K562 (cell line): ENCODE measurements around the gene ZCRB1. TPM values are rescaled to one million over a fixed set of nuclear protein-coding genes. Genes with fewer than 3 reads are reported as not detected.

ENCODE experiments used
- ATAC-seq: fragments of 200-7000 bp; cut with Tn5 transposase; 3 replicates; pipeline ENCODE4 v1.9.1; 2020; ENCODE audit warnings: moderate library complexity
- BruUV-seq: library from RNA; stranded (reverse); fragments of 400-500 nt; replicated peaks from 2 replicates; lab custom pipeline; 2021; lab: Mats Ljungman, UMichigan
- CTCF ChIA-PET: fragments of 300-600 bp; formaldehyde crosslinking; extraction: SDS; loops from one replicate; lab custom pipeline; 2021; ENCODE audit warnings: low intra/inter-chr PET ratio; lab: Yijun Ruan, JAX
- POLR2A ChIA-PET: fragments of 300-600, 350-650 bp; sonication (Branson Sonifier 250); formaldehyde crosslinking; extraction: SDS; loops from one replicate; lab custom pipeline; 2021; ENCODE audit warnings: antibody characterized with exemption, inconsistent platforms; lab: Yijun Ruan, JAX
- DNase-seq, 4 experiments: peaks; one replicate each; pipeline versions ENCODE4 v3.0.0 to v3.0.0-alpha.2; 2011 to 2018; ENCODE audit warnings: low spot score in 3 of 4, mixed read lengths in 3 of 4; ENCODE audit errors: extremely low read depth in 1 of 4
- FAIRE-seq: peaks from 2 replicates; lab custom pipeline; 2011; peaks lifted over from hg19 to GRCh38; lab: Jason Lieb, UNC
- H2AFZ ChIP-seq: 2 replicates; pipeline ENCODE4 v1.6.0; 2011; ENCODE audit warnings: low read depth, low read length, control low read depth, inconsistent platforms
- H3K27ac ChIP-seq: fragments of 200-600 bp; 3 replicates; pipeline ENCODE4 v1.8.0; 2011; ENCODE audit warnings: low read depth, mild to moderate bottlenecking, control low read depth, inconsistent platforms, low read length, moderate library complexity, mixed read lengths; ENCODE audit errors: extremely low read depth
- H3K27me3 ChIP-seq, 2 experiments: fragments of 300-600 bp in 1 of 2; 2 replicates in 1 of 2; 3 replicates in 1 of 2; pipeline versions ENCODE4 v1.6.0 to v1.8.0; 2011; ENCODE audit warnings: inconsistent platforms in 2 of 2, low read length in 2 of 2, mild to moderate bottlenecking in 1 of 2, mixed read lengths in 1 of 2, moderate library complexity in 1 of 2; ENCODE audit not compliant: control insufficient read depth in 2 of 2, insufficient read depth in 2 of 2
- H3K36me3 ChIP-seq: fragments of 300-600 bp; 3 replicates; pipeline ENCODE4 v1.8.0; 2011; ENCODE audit warnings: mild to moderate bottlenecking, low read length, inconsistent platforms; ENCODE audit not compliant: control insufficient read depth, insufficient read depth
- H3K4me1 ChIP-seq, 2 experiments: fragments of 200-600 bp in 1 of 2; replicated peaks in 1 of 2; 2 replicates in 1 of 2; 3 replicates in 1 of 2; pipeline versions ENCODE4 v1.5.1 to v1.8.0; 2011; ENCODE audit warnings: inconsistent platforms in 2 of 2, low read length in 2 of 2, mild to moderate bottlenecking in 1 of 2, mixed read lengths in 1 of 2, moderate library complexity in 1 of 2; ENCODE audit not compliant: control insufficient read depth in 2 of 2, insufficient read depth in 2 of 2
- H3K4me2 ChIP-seq: 2 replicates; pipeline ENCODE4 v1.6.1; 2011; ENCODE audit warnings: low read length, control low read depth, inconsistent platforms, mixed read lengths; ENCODE audit not compliant: insufficient read depth
- H3K4me3 ChIP-seq: fragments of 200-600 bp; sonication (generic), shearing (Covaris generic); 2 replicates; pipeline ENCODE4 v1.5.1; 2016; ENCODE audit warnings: control low read depth, inconsistent platforms
- H3K79me2 ChIP-seq: fragments of 200-600 bp; 3 replicates; pipeline ENCODE4 v1.8.0; 2011; ENCODE audit warnings: low read length, inconsistent platforms; ENCODE audit not compliant: control insufficient read depth, insufficient read depth
- H3K9ac ChIP-seq, 2 experiments: 2 replicates each; pipeline versions ENCODE4 v1.6.0 to v1.6.1; 2011; ENCODE audit warnings: low read depth in 2 of 2, low read length in 2 of 2, control low read depth in 1 of 2, inconsistent platforms in 1 of 2, mild to moderate bottlenecking in 1 of 2, mixed read lengths in 1 of 2; ENCODE audit not compliant: insufficient read depth in 1 of 2
- H3K9me1 ChIP-seq: one replicate; pipeline ENCODE4 v1.6.0; 2011; ENCODE audit warnings: inconsistent platforms, mild to moderate bottlenecking, low read length, moderate library complexity; ENCODE audit not compliant: control insufficient read depth, insufficient read depth
- H3K9me3 ChIP-seq: replicated peaks from 2 replicates; pipeline ENCODE4 v1.5.1; 2011; ENCODE audit warnings: low read depth, low read length, inconsistent platforms; ENCODE audit not compliant: control insufficient read depth, insufficient read depth
- H4K20me1 ChIP-seq: replicated peaks from 2 replicates; pipeline ENCODE4 v1.6.1; 2011; ENCODE audit warnings: low read length, inconsistent platforms, mixed read lengths; ENCODE audit not compliant: control insufficient read depth, insufficient read depth
- COPS2 ChIP-seq: fragments of 450-650 bp; conservative IDR thresholded peaks from 2 replicates; pipeline ENCODE4 v1.6.1; 2016; ENCODE audit warnings: mild to moderate bottlenecking, moderate library complexity
- GTF2F1 ChIP-seq: IDR thresholded peaks from 2 replicates; pipeline ENCODE4 v1.6.1; 2011; ENCODE audit warnings: low read depth, low read length, improper control_type of control experiment
- SMC3 ChIP-seq: conservative IDR thresholded peaks from 2 replicates; pipeline ENCODE4 v1.6.1; 2011; ENCODE audit warnings: low read depth, low read length, improper control_type of control experiment; ENCODE audit not compliant: insufficient read depth
- WGBS: fragments of 100-300 bp; shearing (Covaris generic); methylation state at CpG from one replicate; pipeline ENCODE4 v1.1.6; 2016; ENCODE audit warnings: low coverage, mixed read lengths; ENCODE audit not compliant: insufficient coverage; ENCODE audit errors: missing lambda C conversion rate; 5-methylcytosine and 5-hydroxymethylcytosine counted together
- in situ Hi-C: fragments of 300-500 bp; cut with MboI; formaldehyde crosslinking; loops from 4 replicates; pipeline ENCODE4 v1.15.0; 2018; ENCODE audit warnings: inconsistent platforms, mixed read lengths
- intact Hi-C: fragments of 100-400 bp; cut with micrococcal nuclease; formaldehyde crosslinking; loops from 2 replicates; pipeline ENCODE4 v1.14.2; 2022
- polyA plus RNA-seq, 8 experiments: library from polyadenylated mRNA; depleted of rRNA in 4 of 8; stranded (reverse) in 5 of 8; unstranded in 3 of 8; fragments of >200 nt; fragmentation: Nextera tagmentation in 2 of 8; fragmentation: Illumina TruSeq in 1 of 8; extraction: Ambion mirVana in 2 of 8; extraction: Trizol in 1 of 8; gene quantifications; 2 replicates each; pipeline versions ENCODE4 v1.2.1 to v1.2.3, GENCODE V29; 2011 to 2014; ENCODE audit warnings: inconsistent platforms in 1 of 8, missing spikeins in 1 of 8
- total RNA-seq, 7 experiments: library from RNA; depleted of rRNA in 6 of 7; stranded (reverse); fragments of >200 nt in 6 of 7; fragmentation: Illumina TruSeq in 2 of 7; extraction: Trizol in 2 of 7; gene quantifications; 2 replicates each; pipeline versions ENCODE4 v1.2.1 to v1.2.3, GENCODE V29; 2011 to 2021; ENCODE audit warnings: low replicate concordance in 1 of 7
- TF ChIP-seq, protein P1 (sequence below): fragments of 250-450 bp; sonication (Bioruptor Pico); IDR thresholded peaks from 2 replicates; pipeline ENCODE4 v1.8.0; 2022; ENCODE audit warnings: inconsistent platforms
- TF ChIP-seq, protein P2 (sequence below): fragments of 450-650 bp; IDR thresholded peaks from 2 replicates; pipeline ENCODE4 v1.6.1; 2016; ENCODE audit warnings: mild to moderate bottlenecking
- TF ChIP-seq, protein P3 (sequence below), 3 experiments: fragments of 200-800 bp in 1 of 3; fragments of 250-450 bp in 1 of 3; fragments of 450-650 bp in 1 of 3; sonication (Bioruptor Pico) in 1 of 3; sonication (Bioruptor generic) in 1 of 3; formaldehyde crosslinking in 1 of 3; IDR thresholded peaks; 2 replicates each; pipeline versions ENCODE4 v1.6.1 to v1.8.0; 2016 to 2022; ENCODE audit warnings: mild to moderate bottlenecking in 2 of 3, missing genetic modification characterization in 2 of 3, missing compliant biosample characterization in 1 of 3, moderate library complexity in 1 of 3

The ZCRB1 gene
- total and polyA plus RNA-seq, 9 of the 15 experiments (the other 6 are each of a cell fraction or from before 2014, with no cell fraction given) = 36.0 to 102 (median 51.0) TPM

DNA sequence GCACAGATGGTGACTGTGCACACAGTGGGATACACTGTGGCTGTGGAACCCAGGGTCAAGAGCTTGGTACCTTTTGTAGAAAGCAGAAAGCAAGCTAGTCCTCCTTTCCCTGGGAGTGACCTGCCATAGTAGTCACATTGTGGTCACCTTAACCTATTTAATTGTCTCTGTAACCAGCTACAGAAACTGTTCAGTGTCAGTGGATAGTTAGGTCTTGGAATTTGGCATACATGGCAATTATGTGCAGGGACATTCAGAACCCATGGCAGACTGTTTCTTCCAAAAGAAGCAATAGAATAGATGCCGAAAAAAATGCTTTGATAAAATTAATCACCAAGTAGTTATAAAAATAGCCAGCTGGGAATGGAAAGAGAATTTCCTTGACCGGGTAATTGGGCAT is 30.4 kb upstream of the ZCRB1 start:
- Histone ChIP-seq H3K27me3 (no peaks in the 10 kb centered on the region), H3K9me1 (no peaks in the 10 kb centered on the region), H3K9me3 (no peaks in the 10 kb centered on the region), H3K4me3 (no peak overlapping the region), H3K4me2 (no peak overlapping the region), H3K4me1 (no peaks in the 10 kb centered on the region), H3K27ac (no peak overlapping the region), H2AFZ (no peak overlapping the region), H3K79me2 (peaks cover 3% of the 10 kb centered on the region; the same call in 1 of the 3 replicates), H3K36me3 (peaks cover 31% of the 10 kb centered on the region), H3K9ac (no peak overlapping the region), H4K20me1 (no peaks in the 10 kb centered on the region)
- ChIA-PET CTCF (no interaction called here), POLR2A (no interaction called here)
- in situ Hi-C loops = loop anchor here (10.0 kb wide), 1 partner anchor 208 kb away; no protein-coding TSS in a partner anchor
- ATAC-seq (no peak), FAIRE-seq (no peak), DNase-seq (no peak)
- intact Hi-C loops = no loop called here
- BruUV-seq = no TSS peak
- 83% methylated on average over 2 of the region's 2 CpGs for WGBS
- TF ChIP-seq GTF2F1 = no peak
- TF ChIP-seq, protein P1, sequence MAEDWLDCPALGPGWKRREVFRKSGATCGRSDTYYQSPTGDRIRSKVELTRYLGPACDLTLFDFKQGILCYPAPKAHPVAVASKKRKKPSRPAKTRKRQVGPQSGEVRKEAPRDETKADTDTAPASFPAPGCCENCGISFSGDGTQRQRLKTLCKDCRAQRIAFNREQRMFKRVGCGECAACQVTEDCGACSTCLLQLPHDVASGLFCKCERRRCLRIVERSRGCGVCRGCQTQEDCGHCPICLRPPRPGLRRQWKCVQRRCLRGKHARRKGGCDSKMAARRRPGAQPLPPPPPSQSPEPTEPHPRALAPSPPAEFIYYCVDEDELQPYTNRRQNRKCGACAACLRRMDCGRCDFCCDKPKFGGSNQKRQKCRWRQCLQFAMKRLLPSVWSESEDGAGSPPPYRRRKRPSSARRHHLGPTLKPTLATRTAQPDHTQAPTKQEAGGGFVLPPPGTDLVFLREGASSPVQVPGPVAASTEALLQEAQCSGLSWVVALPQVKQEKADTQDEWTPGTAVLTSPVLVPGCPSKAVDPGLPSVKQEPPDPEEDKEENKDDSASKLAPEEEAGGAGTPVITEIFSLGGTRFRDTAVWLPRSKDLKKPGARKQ = no peak
- TF ChIP-seq, protein P2, sequence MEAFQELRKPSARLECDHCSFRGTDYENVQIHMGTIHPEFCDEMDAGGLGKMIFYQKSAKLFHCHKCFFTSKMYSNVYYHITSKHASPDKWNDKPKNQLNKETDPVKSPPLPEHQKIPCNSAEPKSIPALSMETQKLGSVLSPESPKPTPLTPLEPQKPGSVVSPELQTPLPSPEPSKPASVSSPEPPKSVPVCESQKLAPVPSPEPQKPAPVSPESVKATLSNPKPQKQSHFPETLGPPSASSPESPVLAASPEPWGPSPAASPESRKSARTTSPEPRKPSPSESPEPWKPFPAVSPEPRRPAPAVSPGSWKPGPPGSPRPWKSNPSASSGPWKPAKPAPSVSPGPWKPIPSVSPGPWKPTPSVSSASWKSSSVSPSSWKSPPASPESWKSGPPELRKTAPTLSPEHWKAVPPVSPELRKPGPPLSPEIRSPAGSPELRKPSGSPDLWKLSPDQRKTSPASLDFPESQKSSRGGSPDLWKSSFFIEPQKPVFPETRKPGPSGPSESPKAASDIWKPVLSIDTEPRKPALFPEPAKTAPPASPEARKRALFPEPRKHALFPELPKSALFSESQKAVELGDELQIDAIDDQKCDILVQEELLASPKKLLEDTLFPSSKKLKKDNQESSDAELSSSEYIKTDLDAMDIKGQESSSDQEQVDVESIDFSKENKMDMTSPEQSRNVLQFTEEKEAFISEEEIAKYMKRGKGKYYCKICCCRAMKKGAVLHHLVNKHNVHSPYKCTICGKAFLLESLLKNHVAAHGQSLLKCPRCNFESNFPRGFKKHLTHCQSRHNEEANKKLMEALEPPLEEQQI = no peak
- TF ChIP-seq SMC3 = no peak
- no peak for TF ChIP-seq COPS2
- TF ChIP-seq, protein P3, sequence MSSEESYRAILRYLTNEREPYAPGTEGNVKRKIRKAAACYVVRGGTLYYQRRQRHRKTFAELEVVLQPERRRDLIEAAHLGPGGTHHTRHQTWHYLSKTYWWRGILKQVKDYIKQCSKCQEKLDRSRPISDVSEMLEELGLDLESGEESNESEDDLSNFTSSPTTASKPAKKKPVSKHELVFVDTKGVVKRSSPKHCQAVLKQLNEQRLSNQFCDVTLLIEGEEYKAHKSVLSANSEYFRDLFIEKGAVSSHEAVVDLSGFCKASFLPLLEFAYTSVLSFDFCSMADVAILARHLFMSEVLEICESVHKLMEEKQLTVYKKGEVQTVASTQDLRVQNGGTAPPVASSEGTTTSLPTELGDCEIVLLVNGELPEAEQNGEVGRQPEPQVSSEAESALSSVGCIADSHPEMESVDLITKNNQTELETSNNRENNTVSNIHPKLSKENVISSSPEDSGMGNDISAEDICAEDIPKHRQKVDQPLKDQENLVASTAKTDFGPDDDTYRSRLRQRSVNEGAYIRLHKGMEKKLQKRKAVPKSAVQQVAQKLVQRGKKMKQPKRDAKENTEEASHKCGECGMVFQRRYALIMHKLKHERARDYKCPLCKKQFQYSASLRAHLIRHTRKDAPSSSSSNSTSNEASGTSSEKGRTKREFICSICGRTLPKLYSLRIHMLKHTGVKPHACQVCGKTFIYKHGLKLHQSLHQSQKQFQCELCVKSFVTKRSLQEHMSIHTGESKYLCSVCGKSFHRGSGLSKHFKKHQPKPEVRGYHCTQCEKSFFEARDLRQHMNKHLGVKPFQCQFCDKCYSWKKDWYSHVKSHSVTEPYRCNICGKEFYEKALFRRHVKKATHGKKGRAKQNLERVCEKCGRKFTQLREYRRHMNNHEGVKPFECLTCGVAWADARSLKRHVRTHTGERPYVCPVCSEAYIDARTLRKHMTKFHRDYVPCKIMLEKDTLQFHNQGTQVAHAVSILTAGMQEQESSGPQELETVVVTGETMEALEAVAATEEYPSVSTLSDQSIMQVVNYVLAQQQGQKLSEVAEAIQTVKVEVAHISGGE (CRISPR knock-in tag; IDR thresholded peaks at IDR 0.05) = no peak
